GM19455 (cell line): ENCODE results near the gene BIRC6.

Experiments used
- ATAC-seq: cut with Tn5 transposase; IDR thresholded peaks from one replicate; pipeline ENCODE4 v1.9.1; 2021; ENCODE audit not compliant: unreplicated experiment

BIRC6 gene

DNA sequence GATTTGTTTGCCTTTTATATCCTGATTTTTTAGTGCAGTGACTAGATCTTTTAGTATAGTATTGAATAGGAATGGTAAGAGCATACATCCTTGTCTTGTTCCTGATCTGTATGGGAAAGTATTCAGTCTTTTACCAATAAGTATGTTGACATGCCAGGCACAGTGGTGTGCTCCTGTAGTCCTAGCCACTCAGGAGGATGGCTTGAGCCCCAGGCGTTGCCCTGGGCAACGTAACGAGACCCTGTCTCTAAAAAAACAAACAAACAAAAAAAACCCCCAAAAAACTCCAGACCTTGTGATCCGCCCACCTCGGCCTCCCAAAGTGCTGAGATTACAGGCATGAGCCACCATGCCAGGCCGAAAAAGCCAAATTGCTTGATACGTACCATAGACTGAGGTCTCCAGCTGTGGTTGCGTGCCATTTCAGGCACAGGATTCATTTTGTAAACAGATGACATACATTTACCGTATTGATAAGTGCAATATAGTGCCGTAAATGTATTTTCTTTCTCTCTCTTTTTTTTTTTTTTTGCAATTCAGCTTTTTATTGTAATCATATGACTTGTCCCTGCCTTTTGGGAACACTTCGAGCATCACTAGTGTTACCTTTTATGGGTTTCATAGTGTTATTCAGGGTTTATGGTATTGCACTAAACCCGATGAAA lies 18.5 kb downstream of the BIRC6 start:
- no peak for ATAC-seq

DNA sequence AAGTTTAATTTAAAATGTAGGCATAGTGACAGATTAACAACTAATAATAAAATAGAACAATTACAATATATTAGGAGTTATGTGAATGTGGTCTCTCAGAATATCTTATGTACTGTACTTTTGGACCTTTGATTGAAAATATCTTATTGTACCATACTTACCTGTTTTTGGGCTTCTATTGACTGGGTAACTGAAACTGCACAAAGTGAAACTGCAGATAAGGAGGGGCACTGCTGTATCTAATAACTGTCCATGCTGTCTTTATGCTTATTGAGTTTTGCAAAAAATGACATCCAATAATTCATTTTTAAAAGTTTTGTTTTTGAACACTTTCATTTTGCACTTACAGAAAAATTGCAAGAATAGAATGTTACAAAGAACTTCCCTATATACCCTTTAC lies 19.9 kb downstream of the BIRC6 start:
- no peak for ATAC-seq

DNA sequence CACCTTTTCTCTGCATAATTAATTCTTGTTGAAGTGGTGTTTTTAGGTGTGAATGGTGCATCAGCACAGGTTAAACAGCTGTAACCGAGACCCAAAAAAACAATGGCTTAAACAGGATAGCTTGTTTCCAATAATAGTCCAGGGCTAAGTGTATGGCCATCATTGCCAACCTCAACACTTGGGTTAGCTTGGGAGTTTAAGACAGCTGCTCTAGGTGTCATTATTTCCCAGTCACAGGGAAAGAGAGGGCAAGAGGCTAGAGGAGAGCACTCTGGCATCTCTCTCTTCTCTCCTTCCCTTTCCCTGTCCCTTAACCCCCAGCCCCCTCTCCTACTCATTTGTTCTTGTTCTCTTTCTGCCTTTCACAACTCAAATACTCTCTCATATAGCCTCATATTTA lies 21.1 kb downstream of the BIRC6 start:
- ATAC-seq = no peak

DNA sequence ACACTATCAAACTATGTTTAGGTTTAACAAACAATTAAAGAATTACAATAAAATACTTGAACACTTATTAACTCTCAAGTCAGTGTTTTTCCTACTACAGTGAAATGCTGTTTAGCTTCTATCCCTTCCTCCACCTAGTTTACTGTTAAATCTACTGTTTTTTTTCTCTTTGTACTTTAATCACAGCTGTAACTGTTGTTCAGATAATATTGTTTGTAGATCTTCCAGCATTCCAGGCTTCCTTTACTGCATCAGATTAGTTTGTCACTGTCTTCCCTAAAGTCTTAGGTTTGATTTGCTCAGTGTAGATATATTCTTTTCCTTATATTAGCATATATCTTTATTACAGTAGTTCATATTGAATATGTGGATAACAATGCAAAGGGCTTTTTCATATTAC lies 22.5 kb downstream of the BIRC6 start:
- no peak for ATAC-seq

DNA sequence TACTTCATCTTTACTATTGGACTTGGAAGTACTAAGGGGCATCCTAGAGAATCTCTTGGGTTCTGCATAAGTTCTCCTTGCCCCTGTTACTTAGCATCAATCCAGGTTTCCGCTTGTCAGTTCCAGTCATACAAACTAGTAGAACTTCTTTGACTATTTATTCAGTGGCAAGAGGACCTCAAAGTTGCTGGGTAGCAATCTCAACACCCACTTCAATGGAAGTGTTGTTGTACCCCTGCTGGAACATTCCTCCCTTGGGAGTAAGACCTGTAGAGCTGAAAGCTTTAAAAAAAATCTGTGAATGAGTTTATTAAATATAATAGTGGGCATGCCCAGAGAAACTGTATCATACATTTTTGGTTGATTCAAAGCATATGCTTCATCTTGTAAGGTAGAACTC lies 27.0 kb downstream of the BIRC6 start:
- ATAC-seq = no peak

DNA sequence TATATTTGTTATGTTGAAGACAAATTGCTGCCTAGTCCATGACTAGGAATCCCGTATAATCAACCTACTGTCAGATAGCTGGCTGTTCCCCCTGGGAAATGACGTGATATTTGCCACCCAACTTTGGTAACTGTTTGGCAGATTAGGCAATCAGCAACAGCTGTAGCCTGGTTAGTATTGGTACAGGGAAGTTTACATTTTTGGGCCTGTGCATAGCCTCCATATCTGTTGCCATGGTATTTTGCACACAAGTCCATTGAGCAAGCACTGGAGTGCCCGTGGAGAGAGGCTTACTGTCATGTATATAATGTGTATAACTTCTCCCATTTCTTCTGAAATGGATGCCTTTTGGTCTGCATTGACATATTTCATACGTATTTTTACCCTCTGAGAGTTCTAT lies 27.7 kb downstream of the BIRC6 start:
- no peak for ATAC-seq

DNA sequence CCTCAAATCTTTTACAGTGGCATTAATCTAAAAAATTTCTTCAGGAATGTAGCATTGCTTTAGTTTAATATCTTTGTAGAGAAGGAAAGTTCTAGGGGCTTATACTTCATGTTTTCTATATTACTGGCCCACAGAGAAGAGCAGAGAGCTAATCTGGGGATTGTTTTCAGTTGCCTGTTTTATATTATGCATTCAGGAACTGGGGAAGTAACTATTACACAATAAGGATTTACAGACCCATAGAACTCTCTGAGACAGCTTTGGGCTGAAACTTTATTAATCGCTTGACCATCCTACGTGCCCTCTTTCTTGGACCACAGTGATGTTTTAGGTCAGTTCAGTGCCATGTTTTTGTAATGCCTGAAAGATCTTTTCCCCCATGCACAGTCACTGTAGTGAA lies 29.9 kb downstream of the BIRC6 start:
- ATAC-seq = no peak

DNA sequence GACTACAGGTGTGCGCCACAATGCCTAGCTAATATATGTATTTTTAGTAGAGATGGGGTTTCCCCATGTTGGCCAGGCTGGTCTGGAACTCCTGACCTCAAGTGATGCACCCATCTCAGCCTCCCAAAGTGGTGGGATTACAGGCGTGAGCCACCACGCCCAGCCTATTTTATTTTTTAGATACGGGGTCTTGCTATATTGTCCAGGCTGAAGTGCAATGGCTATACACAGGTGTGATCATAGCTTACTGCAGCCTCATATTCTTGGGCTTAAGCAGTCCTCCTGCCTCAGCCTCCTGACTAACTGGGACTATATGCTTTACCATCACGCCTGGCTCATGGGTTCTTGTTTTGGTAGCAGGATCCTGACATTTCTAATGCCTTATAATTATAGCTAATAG lies 42.4 kb downstream of the BIRC6 start:
- no peak for ATAC-seq

DNA sequence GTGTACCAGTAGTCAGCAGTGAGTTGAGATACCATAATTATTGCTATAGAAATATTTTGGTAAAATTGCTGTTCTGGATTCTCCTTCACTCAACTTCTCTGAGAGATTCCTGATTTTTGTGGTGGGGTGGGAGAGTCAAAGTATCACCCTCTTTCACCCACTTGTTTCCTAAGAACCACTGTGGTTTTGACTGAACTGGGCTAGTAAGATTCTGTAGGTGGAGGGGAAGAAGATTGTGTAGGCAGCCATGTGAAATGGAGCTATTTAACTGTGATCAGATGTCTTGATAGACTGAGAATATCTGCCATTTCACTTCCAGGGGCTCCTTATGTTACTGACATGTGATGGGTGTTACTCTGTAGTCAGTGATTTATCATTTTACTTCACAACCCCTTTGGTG lies 45.3 kb downstream of the BIRC6 start:
- ATAC-seq = no peak

DNA sequence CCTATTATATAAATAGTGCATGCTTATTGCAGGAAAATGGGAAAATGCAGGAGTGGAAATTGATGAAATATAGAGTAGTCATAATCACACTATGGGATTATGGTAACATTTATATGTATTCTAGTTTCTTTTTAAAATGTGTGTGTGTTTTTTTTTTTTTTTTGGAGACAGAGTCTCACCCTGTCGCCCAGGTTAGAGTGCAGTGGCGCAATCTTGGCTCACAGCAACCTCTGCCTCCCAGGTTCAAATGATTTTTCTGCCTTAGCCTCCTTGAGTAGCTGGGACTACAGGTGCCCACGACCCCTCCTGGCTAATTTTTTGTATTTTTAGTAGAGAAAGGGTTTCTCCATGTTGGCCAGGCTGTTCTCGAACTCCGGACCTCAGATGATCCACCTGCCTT lies 47.0 kb downstream of the BIRC6 start:
- ATAC-seq = no peak

DNA sequence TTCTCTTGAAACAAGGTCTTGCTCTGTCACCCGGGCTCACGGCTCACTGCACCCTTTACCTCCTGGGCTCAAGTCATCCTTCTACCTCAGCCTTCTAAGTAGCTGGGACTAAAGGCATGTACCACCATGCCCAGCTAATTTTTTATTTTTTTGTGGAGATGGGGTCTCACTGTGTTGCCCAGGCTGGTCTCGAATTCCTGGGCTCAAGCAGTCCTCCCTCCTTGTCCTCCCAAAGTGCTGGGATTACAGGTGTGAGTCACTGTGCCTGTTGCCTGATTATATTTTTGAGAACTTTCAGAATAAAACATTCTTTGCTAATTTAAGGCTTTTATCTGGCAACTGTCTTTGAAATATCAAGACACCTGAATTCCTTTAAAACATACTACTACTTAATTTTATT lies 47.9 kb downstream of the BIRC6 start:
- ATAC-seq = no peak

DNA sequence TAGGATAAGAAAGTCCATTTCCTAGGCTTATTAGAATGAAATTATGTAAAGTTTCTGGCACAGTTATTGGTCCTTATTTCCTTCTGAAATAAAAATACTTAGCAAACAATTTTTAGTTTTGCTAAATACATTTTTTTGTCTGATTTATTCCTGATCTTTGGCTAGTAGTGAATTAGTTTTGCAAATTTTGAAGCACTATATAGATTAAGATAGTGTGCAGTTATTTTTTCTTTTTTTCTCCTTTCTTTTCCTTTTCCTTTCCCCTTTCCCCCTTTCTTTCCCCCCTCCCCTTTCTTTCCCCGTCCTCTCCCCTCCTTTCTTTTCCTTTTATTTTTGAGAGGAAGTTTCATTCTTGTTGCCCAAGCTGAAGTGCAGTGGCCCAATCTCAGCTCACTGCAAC lies 59.7 kb downstream of the BIRC6 start:
- ATAC-seq = no peak

DNA sequence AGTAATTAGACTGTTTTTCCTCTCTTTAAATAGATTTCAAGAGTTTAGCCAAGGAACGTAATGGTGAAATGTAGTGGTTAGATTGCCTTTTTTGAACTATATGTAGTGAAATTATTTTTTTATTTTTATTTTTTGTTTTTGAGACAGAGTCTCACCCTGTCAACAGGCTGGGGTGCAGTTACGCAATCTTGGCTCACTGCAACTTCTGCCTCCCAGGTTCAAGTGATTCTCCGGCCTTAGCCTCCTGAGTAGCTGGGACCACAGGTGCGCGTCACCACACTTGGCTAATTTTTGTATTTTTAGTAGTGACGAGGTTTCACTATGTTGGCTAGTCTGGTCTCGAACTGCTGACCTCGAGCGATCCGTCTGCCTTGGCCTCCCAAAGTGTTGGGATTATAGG lies 60.8 kb downstream of the BIRC6 start:
- no peak for ATAC-seq

DNA sequence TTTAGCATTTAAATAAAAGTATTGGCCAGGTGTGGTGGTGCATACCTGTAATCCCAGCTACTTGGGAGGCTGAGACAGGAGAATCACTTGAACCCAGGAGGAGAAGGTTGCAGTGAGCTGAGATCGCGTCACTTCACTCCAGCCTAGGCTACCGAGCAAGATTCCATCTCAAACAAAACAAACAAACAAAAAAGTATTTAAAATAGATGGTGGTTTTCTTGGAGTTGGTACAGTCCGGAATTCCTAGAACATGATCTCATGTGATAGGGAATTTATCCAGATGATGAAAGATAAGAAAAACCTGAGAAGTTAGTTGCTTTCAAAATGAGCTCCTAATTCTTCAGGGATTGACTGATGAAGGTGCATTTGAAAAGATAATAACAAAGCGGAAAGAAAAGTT lies 62.0 kb downstream of the BIRC6 start:
- no peak for ATAC-seq

DNA sequence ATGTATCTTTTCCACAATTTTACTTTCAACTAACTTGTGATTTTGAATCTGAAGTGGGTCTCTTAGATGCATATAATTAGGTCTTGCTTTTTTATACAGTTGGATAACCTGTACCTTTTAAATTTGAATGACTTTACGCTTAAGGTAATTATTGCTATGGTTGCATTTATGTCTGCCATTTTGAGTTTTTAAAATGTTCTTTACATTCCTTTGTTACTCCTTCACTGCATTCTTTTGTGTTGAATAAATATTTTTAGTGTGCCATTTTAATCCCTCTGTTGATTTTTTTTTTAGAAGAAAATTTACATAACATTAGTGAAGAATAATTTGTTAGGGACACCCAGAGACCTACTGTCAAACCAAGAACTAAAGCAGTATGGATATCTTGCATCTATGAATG lies 65.3 kb downstream of the BIRC6 start:
- ATAC-seq = no peak

DNA sequence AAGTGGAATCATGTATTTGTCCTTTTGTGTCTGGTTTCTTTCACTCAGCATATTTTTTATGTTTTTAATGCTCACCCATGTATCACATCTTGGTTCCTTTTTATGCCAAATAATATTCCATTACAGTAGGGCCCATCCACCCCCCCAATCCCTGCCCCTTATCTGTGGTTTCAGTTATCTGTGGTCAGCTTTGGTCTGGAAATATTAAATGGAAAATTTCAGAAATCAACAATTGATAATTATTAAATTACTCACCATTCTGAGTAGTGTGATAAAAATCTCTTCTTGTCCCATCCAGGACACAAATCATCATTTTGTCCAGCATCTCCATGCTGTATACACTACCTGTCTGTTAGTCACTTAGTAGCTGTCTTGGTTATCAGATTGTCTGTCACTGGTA lies 66.7 kb downstream of the BIRC6 start:
- no peak for ATAC-seq

DNA sequence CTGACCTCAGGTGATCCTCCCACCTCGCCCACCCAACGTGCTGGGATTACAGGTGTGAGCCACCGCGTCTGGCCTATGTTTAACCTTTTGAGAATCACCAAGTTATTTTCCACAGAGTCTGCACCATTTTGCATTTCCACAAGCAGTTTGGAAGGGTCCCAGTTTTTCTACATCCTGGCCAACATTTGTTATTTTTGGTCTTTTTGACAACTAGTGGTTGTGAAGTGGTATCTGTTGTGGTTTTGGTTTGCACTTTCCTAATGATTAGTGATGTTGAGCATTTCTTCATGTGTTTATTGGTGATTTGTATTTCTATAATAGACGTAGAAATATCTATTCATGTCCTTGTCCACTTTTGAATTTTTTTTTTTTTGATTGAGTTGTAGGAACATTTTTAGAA lies 67.9 kb downstream of the BIRC6 start:
- ATAC-seq = no peak

DNA sequence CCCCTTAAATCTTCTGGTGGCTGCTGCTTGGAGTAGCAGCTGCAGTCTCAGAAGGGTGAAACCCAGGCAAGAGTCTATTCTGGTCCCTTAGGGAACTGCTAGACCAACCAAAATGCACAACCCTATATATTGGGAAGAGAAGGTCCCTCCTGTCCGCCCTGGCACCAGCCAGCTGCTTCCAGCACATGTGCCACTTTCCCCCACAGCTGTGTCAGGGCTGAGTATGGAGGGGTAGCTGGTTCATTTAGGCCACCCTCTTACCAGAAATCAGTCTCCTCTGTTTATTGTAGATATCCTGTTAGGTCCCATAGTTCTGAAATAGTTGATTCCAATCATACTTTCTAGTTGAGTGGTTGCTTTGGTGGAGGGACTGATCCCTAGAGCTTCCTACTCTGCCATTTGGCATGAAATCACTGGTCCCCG lies 68.9 kb downstream of the BIRC6 start:
- ATAC-seq = no peak

DNA sequence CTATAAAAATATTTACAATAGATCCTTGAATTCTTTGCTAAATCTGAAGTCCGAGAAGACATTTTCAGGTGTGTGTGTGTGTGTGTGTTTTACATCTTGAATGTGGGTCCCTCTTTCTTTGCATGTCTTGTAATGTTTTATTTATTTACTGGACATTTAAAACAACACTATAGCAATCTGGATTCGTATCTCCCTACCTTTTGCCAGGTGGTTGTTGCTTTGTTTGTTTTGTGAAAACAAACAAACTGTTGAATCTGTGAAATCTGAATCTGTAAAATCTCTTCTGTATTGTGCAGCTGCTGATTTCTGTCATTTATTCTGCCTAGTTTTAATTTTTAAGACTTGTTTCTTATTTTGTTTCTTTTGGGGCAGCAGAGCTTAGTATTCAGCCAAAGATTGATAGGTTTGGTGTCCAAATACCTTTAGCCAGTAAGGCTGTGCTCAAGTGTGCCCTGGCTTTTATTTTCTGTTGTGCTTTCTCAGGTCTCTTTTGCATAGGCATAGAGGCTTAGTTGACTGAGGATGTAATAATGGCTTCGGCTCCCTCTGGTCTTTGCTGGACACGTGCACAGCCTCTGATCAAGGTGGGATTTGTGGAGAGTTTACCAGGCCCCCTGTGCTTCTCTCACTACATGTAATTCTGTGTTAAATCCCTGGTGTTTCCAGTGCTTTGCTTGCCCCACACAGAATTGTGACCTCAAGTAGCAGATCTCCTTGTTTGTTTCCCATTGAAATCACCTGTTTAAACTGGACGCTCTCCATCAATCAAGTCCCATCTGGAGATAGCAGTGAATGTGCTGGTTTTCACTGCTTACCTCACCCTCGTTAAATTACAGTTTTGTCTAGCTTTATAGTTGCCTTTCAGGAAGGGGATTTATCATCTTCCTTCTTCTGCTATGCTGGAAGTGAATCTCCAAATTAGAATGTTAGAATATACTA lies 71.1 kb downstream of the BIRC6 start:
- ATAC-seq = no peak

DNA sequence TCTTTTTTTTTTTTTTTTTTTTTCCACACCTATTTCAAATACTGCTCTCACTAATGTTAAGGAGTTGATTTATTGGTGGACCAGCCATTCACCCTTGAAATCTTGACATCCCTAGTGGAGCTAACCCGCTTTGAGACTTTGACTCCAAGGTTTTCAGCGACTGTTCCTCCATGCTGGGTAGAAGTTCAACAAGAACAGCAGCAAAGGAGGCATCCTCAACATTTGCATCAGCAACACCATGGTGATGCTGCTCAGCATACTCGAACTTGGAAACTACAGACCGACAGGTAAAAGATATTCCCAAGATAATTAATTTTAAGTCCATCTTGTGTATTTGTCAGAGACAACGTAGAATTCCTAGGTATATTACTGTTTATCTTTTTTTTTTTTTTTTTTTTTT lies 74.0 kb downstream of the BIRC6 start:
- ATAC-seq = no peak

DNA sequence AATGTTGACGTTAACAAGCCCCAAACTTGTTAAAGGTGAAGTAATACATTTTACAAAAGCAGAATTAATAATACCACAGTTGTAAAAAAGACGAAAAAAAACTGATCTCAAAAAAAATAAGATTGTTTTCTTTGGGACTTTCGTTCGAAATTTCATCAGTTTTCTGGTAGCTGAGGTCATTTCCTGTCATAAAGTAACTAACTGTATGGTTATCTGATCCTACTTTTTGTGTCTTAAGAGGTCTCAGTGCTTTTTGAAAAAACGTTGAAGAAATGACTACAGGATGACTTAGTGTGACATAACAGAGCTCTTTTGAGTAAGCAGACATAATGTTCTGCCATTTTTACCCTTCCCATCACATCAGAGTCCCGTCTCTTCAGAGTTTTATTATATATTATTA lies 79.3 kb downstream of the BIRC6 start:
- no peak for ATAC-seq

DNA sequence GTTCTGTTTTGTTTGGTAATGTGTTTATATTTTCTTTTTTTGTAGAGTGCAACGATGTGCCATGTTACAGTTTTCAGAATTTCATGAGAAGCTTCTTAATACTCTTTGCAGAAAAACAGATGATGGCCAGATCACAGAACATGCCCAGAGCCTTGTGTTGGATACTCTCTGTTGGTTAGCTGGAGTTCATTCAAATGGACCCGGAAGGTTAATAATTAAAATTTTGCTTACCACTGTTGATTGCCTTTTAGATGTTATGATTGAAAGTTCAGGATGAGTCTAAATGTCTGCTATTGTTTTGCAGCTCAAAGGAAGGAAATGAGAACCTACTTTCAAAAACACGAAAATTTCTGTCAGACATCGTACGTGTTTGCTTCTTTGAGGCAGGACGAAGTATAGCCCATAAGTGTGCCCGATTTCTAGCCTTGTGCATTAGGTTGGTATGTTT lies 85.2 kb downstream of the BIRC6 start:
- ATAC-seq = no peak
